Erythroblast (primary cell): ENCODE measurements around the gene TMPRSS6.

Source experiments
- GATA1 ChIP-seq: IDR thresholded peaks from 2 replicates; pipeline ENCODE4 v1.6.1; 2011; ENCODE audit warnings: low read depth, mild to moderate bottlenecking, control low read depth, low read length, moderate library complexity
- POLR2A ChIP-seq: IDR thresholded peaks from 2 replicates; pipeline ENCODE4 v1.6.1; 2011; ENCODE audit warnings: mild to moderate bottlenecking, low read length

- TF ChIP-seq POLR2A (no peak), GATA1 (no peak)
These were observed 94.0 kb downstream of the TMPRSS6 start for GRCh38 chr22:37015587-37015878.
